ENCODE measurements around the gene NFIX. TPM values are rescaled to one million over a fixed set of nuclear protein-coding genes. Genes with fewer than 3 reads are reported as not detected.

Gene NFIX
- total and polyA plus RNA-seq, 2 donors = 2.0 to 10.5 TPM

DNA sequence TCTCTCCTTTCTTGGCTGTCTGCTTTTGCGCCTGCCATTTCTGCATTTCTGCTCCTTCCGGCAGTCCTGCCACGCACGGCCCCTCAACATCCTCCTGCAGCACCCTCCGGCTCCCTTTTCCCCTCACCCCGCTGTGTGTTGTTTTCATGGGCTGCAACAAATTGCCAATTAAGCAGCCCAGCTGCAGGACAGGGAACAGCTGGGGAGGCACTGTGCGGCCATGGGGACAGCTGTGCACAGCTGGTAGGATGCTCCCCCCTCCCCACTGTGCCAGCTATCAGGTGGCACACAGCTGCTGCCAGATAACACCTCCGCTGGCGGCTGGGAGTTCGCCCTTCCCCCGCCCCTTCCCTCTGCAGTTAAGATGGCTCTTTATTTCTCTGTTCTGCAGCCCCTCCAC lies 82.0 kb downstream of the NFIX start:
- H3K36me3 ChIP-seq (ENCODE audit: control insufficient read depth in 2 of 2, insufficient read depth in 2 of 2, low read length in 1 of 2) = no peaks in the 10 kb centered on the region
- peaks cover 0 to 35% of the 10 kb centered on the region in 2 donors for H3K4me1 ChIP-seq (ENCODE audit: control insufficient read depth in 2 of 2, insufficient read depth in 2 of 2, low read length in 2 of 2)
- WGBS = 35% methylated on average over 11 of the region's 11 CpGs
- DNase-seq (ENCODE audit: low read depth in 6 of 9, low spot score in 9 of 9) = peak in 2 of 9 donors; percentile 55 to 72
- no peak overlapping the region for H3K4me3 ChIP-seq (ENCODE audit: low read length in 2 of 2)
- H3K27ac ChIP-seq (ENCODE audit: low read depth in 1 of 2, low read length in 1 of 2) = no peak overlapping the region
- peaks cover 0 to 32% of the 10 kb centered on the region in 2 donors for H3K27me3 ChIP-seq (ENCODE audit: control insufficient read depth in 2 of 2, insufficient read depth in 1 of 2, low read length in 1 of 2)
- H3K9me3 ChIP-seq (ENCODE audit: control insufficient read depth in 2 of 2, insufficient read depth in 1 of 2, low read length in 1 of 2) = no peaks in the 10 kb centered on the region

DNA sequence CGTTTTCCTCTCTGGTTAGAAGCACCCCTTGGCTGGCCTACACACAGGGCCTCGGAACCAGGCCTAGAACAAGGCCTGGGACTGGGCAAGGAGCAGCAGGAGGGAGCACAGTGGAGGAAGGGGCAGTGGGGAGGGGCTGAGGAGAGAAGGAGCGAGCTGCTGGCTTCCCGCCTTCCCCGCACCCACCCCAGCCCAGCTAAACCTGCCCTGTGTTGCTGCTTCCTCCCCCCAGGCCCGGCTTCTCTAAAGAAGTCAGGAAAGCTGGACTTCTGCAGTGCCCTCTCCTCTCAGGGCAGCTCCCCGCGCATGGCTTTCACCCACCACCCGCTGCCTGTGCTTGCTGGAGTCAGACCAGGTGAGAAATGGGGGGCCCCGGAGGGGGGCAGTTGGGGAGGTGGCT lies 83.1 kb downstream of the NFIX start:
- 94% methylated on average over 10 of the region's 10 CpGs for WGBS
- no peak overlapping the region for H3K27ac ChIP-seq (ENCODE audit: low read depth in 1 of 2, low read length in 1 of 2)
- no peaks in the 10 kb centered on the region for H3K36me3 ChIP-seq (ENCODE audit: control insufficient read depth in 2 of 2, insufficient read depth in 2 of 2, low read length in 1 of 2)
- H3K9me3 ChIP-seq (ENCODE audit: control insufficient read depth in 2 of 2, insufficient read depth in 1 of 2, low read length in 1 of 2) = no peaks in the 10 kb centered on the region
- H3K4me1 ChIP-seq (ENCODE audit: control insufficient read depth in 2 of 2, insufficient read depth in 2 of 2, low read length in 2 of 2) = peaks cover 0 to 35% of the 10 kb centered on the region in 2 donors
- H3K27me3 ChIP-seq (ENCODE audit: control insufficient read depth in 2 of 2, insufficient read depth in 1 of 2, low read length in 1 of 2) = peaks cover 0 to 33% of the 10 kb centered on the region in 2 donors
- DNase-seq (ENCODE audit: low read depth in 6 of 9, low spot score in 9 of 9) = no peak
- no peak overlapping the region for H3K4me3 ChIP-seq (ENCODE audit: low read length in 2 of 2)

DNA sequence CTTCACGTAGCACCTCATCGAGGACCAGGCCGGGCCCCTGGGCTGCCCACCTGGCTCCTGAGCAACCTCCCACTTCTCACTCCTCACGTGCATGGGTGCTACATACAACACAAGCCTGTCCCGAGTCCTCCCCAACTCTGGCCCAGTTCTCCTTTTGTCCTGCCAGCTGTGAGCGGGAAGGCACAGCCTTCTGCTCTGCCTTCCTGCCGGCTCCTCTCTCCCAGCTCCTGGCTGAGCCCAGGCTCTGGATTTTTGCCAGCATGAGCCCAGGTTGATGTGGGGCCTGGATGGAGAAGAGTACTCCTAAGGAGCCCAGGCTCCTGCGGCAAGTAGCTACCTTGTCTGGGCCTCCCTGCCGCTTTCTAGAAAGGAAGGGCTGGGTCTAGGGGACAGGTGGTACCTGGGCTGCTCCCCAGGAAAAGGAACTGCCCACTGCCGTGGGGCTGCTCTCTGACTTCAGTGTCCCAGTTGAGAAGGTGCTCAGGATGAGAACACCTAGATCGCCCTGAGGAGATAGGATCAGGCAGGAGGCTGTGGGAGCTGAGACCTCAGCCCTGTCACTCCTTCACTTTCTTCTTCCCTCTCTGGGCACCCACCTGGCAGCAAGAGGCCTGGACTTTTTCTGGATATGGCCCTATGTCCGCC lies 83.7 kb downstream of the NFIX start:
- H3K27me3 ChIP-seq (ENCODE audit: control insufficient read depth in 2 of 2, insufficient read depth in 1 of 2, low read length in 1 of 2) = peaks cover 0 to 38% of the 10 kb centered on the region in 2 donors
- WGBS = 78% methylated on average over 12 of the region's 12 CpGs
- H3K27ac ChIP-seq (ENCODE audit: low read depth in 1 of 2, low read length in 1 of 2) = peak overlapping the region in 1 of 2 donors; percentile 43
- no peaks in the 10 kb centered on the region for H3K9me3 ChIP-seq (ENCODE audit: control insufficient read depth in 2 of 2, insufficient read depth in 1 of 2, low read length in 1 of 2)
- no peak for DNase-seq (ENCODE audit: low read depth in 6 of 9, low spot score in 9 of 9)
- H3K4me3 ChIP-seq (ENCODE audit: low read length in 2 of 2) = no peak overlapping the region
- H3K36me3 ChIP-seq (ENCODE audit: control insufficient read depth in 2 of 2, insufficient read depth in 2 of 2, low read length in 1 of 2) = no peaks in the 10 kb centered on the region
- H3K4me1 ChIP-seq (ENCODE audit: control insufficient read depth in 2 of 2, insufficient read depth in 2 of 2, low read length in 2 of 2) = peaks cover 0 to 35% of the 10 kb centered on the region in 2 donors

- Histone ChIP-seq H3K9me3 (ENCODE audit: control insufficient read depth in 2 of 2, insufficient read depth in 1 of 2, low read length in 1 of 2) (no peaks in the 10 kb centered on the region), H3K4me1 (ENCODE audit: control insufficient read depth in 2 of 2, insufficient read depth in 2 of 2, low read length in 2 of 2) (peaks cover 0 to 35% of the 10 kb centered on the region in 2 donors), H3K36me3 (ENCODE audit: control insufficient read depth in 2 of 2, insufficient read depth in 2 of 2, low read length in 1 of 2) (no peaks in the 10 kb centered on the region), H3K27me3 (ENCODE audit: control insufficient read depth in 2 of 2, insufficient read depth in 1 of 2, low read length in 1 of 2) (peaks cover 0 to 38% of the 10 kb centered on the region in 2 donors), H3K4me3 (ENCODE audit: low read length in 2 of 2) (no peak overlapping the region), H3K27ac (ENCODE audit: low read depth in 1 of 2, low read length in 1 of 2) (no peak overlapping the region)
- DNase-seq (ENCODE audit: low read depth in 6 of 9, low spot score in 9 of 9) = no peak
- WGBS = 53% methylated on average over 16 of the region's 16 CpGs
These were observed 84.3 kb downstream of the NFIX start for GRCh38 chr19:13079542-13079986.

DNA sequence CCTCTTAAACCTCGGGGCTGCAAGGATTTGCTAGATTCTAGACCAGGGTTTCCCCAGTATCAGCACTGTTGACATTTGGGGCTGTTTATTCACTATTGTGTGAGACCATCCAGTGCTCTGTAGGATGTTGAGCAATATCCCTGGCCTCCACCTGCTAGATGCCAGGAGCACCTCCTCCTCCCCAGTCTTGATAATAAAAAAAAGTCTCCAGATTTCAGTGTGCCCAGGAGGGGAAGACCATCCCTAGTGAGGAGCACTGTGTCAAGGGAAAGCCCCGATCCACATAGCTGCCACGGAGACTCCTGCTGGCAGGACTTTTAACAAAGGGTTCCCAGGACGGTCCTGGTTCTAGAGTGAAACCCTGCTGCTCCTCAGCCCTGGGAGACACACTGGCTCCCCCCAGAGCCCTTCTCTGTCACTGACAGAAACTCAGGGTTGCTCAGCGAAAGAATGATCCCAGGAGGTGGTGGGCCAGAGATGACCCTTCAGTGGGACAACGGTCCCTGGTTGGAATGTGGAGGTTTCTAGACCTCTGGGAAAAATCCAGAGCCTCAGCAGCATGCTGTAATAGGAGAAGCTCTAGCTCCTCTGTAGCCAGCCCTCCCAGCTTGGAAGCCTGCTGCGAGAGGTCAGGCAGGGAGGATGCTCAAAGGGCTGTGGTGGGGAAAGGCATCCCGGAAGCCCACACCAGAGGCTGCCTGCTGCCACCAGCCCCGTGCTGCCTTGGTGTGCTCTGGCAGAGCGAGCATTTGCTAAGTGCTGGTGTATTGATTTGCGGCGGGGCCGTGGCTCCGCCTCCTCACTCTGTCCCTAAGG lies 87.1 kb downstream of the NFIX start:
- no peak overlapping the region for H3K4me3 ChIP-seq (ENCODE audit: low read length in 2 of 2)
- no peak overlapping the region for H3K27ac ChIP-seq (ENCODE audit: low read depth in 1 of 2, low read length in 1 of 2)
- H3K36me3 ChIP-seq (ENCODE audit: control insufficient read depth in 2 of 2, insufficient read depth in 2 of 2, low read length in 1 of 2) = no peaks in the 10 kb centered on the region
- DNase-seq (ENCODE audit: low read depth in 6 of 9, low spot score in 9 of 9) = no peak
- H3K9me3 ChIP-seq (ENCODE audit: control insufficient read depth in 2 of 2, insufficient read depth in 1 of 2, low read length in 1 of 2) = no peaks in the 10 kb centered on the region
- peaks cover 0 to 40% of the 10 kb centered on the region in 2 donors for H3K27me3 ChIP-seq (ENCODE audit: control insufficient read depth in 2 of 2, insufficient read depth in 1 of 2, low read length in 1 of 2)
- 95% methylated on average over 14 of the region's 14 CpGs for WGBS
- H3K4me1 ChIP-seq (ENCODE audit: control insufficient read depth in 2 of 2, insufficient read depth in 2 of 2, low read length in 2 of 2) = peaks cover 0 to 22% of the 10 kb centered on the region in 2 donors

- Histone ChIP-seq H3K27ac (ENCODE audit: low read depth in 1 of 2, low read length in 1 of 2) (no peak overlapping the region), H3K36me3 (ENCODE audit: control insufficient read depth in 2 of 2, insufficient read depth in 2 of 2, low read length in 1 of 2) (no peaks in the 10 kb centered on the region), H3K9me3 (ENCODE audit: control insufficient read depth in 2 of 2, insufficient read depth in 1 of 2, low read length in 1 of 2) (no peaks in the 10 kb centered on the region), H3K27me3 (ENCODE audit: control insufficient read depth in 2 of 2, insufficient read depth in 1 of 2, low read length in 1 of 2) (peaks cover 0 to 44% of the 10 kb centered on the region in 2 donors), H3K4me1 (ENCODE audit: control insufficient read depth in 2 of 2, insufficient read depth in 2 of 2, low read length in 2 of 2) (peaks cover 0 to 15% of the 10 kb centered on the region in 2 donors), H3K4me3 (ENCODE audit: low read length in 2 of 2) (no peak overlapping the region)
- 89% methylated on average over 7 of the region's 7 CpGs for WGBS
- DNase-seq (ENCODE audit: low read depth in 6 of 9, low spot score in 9 of 9) = no peak
These were observed 87.7 kb downstream of the NFIX start for GRCh38 chr19:13083008-13083404.

- Histone ChIP-seq H3K9me3 (ENCODE audit: control insufficient read depth in 2 of 2, insufficient read depth in 1 of 2, low read length in 1 of 2) (no peaks in the 10 kb centered on the region), H3K4me3 (ENCODE audit: low read length in 2 of 2) (no peak overlapping the region), H3K27me3 (ENCODE audit: control insufficient read depth in 2 of 2, insufficient read depth in 1 of 2, low read length in 1 of 2) (peaks cover 0 to 47% of the 10 kb centered on the region in 2 donors), H3K4me1 (ENCODE audit: control insufficient read depth in 2 of 2, insufficient read depth in 2 of 2, low read length in 2 of 2) (peaks cover 0 to 9% of the 10 kb centered on the region in 2 donors), H3K36me3 (ENCODE audit: control insufficient read depth in 2 of 2, insufficient read depth in 2 of 2, low read length in 1 of 2) (no peaks in the 10 kb centered on the region), H3K27ac (ENCODE audit: low read depth in 1 of 2, low read length in 1 of 2) (no peak overlapping the region)
- WGBS = 93% methylated on average over 9 of the region's 9 CpGs
- DNase-seq (ENCODE audit: low read depth in 6 of 9, low spot score in 9 of 9) = no peak
These were observed 88.4 kb downstream of the NFIX start for GRCh38 chr19:13083627-13084026.

DNA sequence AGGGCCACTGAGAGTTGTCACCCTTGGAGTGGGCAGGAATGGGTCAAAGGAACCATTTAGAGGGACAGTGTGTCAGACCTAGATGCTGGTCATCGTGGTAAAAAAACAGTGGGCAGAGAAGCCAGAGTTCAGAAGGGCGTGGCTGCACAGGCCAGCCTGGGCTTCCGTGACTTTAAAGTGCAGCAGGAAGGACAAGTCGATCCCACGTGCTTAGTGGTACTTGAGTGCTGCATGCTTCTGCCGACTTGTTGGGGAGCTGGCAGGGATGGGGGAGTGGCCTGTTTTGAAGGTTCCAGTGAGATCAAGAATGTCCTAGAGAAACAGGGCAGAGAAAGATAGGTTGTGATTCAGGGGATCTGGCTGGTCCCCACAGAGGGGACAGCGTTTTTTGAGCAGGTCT lies 90.4 kb downstream of the NFIX start:
- no peak overlapping the region for H3K4me3 ChIP-seq (ENCODE audit: low read length in 2 of 2)
- H3K27ac ChIP-seq (ENCODE audit: low read depth in 1 of 2, low read length in 1 of 2) = no peak overlapping the region
- no peaks in the 10 kb centered on the region for H3K36me3 ChIP-seq (ENCODE audit: control insufficient read depth in 2 of 2, insufficient read depth in 2 of 2, low read length in 1 of 2)
- H3K9me3 ChIP-seq (ENCODE audit: control insufficient read depth in 2 of 2, insufficient read depth in 1 of 2, low read length in 1 of 2) = no peaks in the 10 kb centered on the region
- no peak for DNase-seq (ENCODE audit: low read depth in 6 of 9, low spot score in 9 of 9)
- H3K27me3 ChIP-seq (ENCODE audit: control insufficient read depth in 2 of 2, insufficient read depth in 1 of 2, low read length in 1 of 2) = peaks cover 0 to 61% of the 10 kb centered on the region in 2 donors
- no peaks in the 10 kb centered on the region for H3K4me1 ChIP-seq (ENCODE audit: control insufficient read depth in 2 of 2, insufficient read depth in 2 of 2, low read length in 2 of 2)
- 70% methylated on average over 7 of the region's 7 CpGs for WGBS

DNA sequence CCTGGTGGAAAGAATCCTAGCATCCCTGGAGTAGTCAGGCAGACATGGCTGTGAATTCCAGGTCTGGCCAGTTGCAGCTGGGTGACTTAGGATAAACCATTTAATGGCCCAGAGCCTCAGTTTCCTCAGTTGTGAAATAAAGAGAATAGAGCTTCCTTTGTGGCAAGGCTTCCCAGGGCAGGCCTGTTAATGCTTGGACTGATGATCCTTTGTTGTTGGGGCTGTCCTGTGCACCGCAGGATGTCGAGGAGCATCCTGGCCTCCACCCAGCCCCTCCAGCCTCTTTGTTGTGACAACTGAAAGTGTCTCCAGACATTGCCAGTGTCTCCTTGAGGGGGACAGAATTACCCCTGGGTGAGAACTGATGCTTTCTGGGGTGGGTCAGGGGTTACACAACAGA lies 91.1 kb downstream of the NFIX start:
- Histone ChIP-seq H3K27ac (ENCODE audit: low read depth in 1 of 2, low read length in 1 of 2) (no peak overlapping the region), H3K9me3 (ENCODE audit: control insufficient read depth in 2 of 2, insufficient read depth in 1 of 2, low read length in 1 of 2) (no peaks in the 10 kb centered on the region), H3K4me3 (ENCODE audit: low read length in 2 of 2) (no peak overlapping the region), H3K4me1 (ENCODE audit: control insufficient read depth in 2 of 2, insufficient read depth in 2 of 2, low read length in 2 of 2) (peaks cover 0 to 4% of the 10 kb centered on the region in 2 donors), H3K27me3 (ENCODE audit: control insufficient read depth in 2 of 2, insufficient read depth in 1 of 2, low read length in 1 of 2) (peaks cover 0 to 67% of the 10 kb centered on the region in 2 donors), H3K36me3 (ENCODE audit: control insufficient read depth in 2 of 2, insufficient read depth in 2 of 2, low read length in 1 of 2) (no peaks in the 10 kb centered on the region)
- WGBS = 97% methylated on average over 2 of the region's 2 CpGs
- DNase-seq (ENCODE audit: low read depth in 6 of 9, low spot score in 9 of 9) = no peak
